Measurements from ENCODE around the gene OR2L5.

Gene OR2L5

GRCh38 chr1:248065071-248065470, 51.6 kb downstream of the OR2L5 start:
- TF ChIP-seq CTCF (IDR thresholded peaks at IDR 0.05), result no peak

- no peak for TF ChIP-seq CTCF (IDR thresholded peaks at IDR 0.05)
These were observed 52.1 kb downstream of the OR2L5 start for GRCh38 chr1:248065604-248066003.
